Transverse colon (tissue), 3 donors: ENCODE data around the gene ANXA9.

Source experiments
- POLR2A ChIP-seq: fragments of 450-650 bp; IDR thresholded peaks from one replicate; pipeline ENCODE4 v1.6.1; 2016; ENCODE audit warnings: antibody characterized with exemption, mild to moderate bottlenecking, moderate library complexity
- TF ChIP-seq, protein P1 (sequence below), 5 experiments: fragments of 200-600 bp in 3 of 5; fragments of 450-650 bp in 2 of 5; sonication (generic) in 3 of 5; IDR thresholded peaks; 1 replicate in 2 of 5; 2 replicates in 3 of 5; pipeline ENCODE4 v1.5.1; 2016 to 2017; ENCODE audit warnings: antibody characterized with exemption in 5 of 5, inconsistent platforms in 3 of 5, mild to moderate bottlenecking in 2 of 5, moderate library complexity in 1 of 5

DNA sequence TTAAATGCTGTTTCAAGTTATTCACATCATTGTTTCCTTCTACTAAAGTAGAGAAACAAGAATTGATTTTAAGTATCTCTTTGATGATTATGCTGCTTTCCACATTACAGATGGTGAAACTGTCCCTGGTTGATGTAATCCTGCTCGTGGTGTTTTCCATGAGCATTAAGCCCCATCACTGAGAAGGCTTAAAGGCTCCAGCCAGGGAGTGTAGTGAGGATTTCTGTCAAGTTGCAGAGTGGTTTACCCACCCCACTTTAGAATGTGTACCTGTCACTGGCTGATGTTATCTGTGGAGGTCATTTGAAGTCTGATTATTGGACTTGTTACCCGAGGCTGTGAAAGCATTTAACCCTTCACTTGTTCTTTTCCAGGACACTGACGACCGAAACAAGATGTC is 20.3 kb upstream of the ANXA9 start:
- TF ChIP-seq, protein P1, sequence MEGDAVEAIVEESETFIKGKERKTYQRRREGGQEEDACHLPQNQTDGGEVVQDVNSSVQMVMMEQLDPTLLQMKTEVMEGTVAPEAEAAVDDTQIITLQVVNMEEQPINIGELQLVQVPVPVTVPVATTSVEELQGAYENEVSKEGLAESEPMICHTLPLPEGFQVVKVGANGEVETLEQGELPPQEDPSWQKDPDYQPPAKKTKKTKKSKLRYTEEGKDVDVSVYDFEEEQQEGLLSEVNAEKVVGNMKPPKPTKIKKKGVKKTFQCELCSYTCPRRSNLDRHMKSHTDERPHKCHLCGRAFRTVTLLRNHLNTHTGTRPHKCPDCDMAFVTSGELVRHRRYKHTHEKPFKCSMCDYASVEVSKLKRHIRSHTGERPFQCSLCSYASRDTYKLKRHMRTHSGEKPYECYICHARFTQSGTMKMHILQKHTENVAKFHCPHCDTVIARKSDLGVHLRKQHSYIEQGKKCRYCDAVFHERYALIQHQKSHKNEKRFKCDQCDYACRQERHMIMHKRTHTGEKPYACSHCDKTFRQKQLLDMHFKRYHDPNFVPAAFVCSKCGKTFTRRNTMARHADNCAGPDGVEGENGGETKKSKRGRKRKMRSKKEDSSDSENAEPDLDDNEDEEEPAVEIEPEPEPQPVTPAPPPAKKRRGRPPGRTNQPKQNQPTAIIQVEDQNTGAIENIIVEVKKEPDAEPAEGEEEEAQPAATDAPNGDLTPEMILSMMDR (IDR thresholded peaks at IDR 0.05) = no peak
- no peak for TF ChIP-seq POLR2A
